GM19023 (cell line): ENCODE data around the gene RAD9B.

Experiments used
- ATAC-seq: cut with Tn5 transposase; IDR thresholded peaks from one replicate; pipeline ENCODE4 v1.9.1; 2021; ENCODE audit warnings: mild to moderate bottlenecking, moderate library complexity; ENCODE audit not compliant: unreplicated experiment

The RAD9B gene

GRCh38 chr12:110550981-110551380 is 48.9 kb downstream of the RAD9B start:
- no peak for ATAC-seq
